ENCODE data around the gene STAMBPL1.

DNA sequence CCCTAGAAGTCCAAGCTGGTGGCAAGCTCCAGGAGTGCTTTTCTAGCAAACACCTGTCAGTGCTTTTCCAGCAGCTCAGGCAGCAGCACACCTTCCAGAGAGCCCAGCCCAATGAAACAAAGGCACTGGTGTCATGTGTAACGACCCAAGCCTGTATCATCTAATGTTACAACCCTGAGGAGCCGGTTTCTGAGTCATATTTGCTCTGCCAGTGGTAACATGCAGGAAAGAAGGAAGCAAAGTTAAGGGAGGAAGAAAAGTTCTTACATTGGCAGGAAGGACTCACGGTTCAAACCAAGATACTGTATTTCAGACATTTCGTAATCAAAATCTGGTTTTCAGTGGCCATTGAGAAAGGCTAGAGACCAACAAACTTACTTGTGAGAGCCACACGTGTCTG, 28.3 kb upstream of the STAMBPL1 start, which contains the start of gene ANKRD22:
- TF ChIP-seq, protein P1, sequence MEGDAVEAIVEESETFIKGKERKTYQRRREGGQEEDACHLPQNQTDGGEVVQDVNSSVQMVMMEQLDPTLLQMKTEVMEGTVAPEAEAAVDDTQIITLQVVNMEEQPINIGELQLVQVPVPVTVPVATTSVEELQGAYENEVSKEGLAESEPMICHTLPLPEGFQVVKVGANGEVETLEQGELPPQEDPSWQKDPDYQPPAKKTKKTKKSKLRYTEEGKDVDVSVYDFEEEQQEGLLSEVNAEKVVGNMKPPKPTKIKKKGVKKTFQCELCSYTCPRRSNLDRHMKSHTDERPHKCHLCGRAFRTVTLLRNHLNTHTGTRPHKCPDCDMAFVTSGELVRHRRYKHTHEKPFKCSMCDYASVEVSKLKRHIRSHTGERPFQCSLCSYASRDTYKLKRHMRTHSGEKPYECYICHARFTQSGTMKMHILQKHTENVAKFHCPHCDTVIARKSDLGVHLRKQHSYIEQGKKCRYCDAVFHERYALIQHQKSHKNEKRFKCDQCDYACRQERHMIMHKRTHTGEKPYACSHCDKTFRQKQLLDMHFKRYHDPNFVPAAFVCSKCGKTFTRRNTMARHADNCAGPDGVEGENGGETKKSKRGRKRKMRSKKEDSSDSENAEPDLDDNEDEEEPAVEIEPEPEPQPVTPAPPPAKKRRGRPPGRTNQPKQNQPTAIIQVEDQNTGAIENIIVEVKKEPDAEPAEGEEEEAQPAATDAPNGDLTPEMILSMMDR (IDR thresholded peaks at IDR 0.05; ENCODE audit: insufficient read depth, low read depth, low read length): no peak
- no peak for TF ChIP-seq EZH2 (IDR thresholded peaks at IDR 0.05; ENCODE audit: insufficient read depth, low read length)

All from astrocyte (in vitro differentiated cells and primary cell).